DOHH2 (cell line): ENCODE measurements around the gene PODXL2.

ENCODE experiments used
- CTCF ChIP-seq: fragments of 200-600 bp; sonication (generic); IDR thresholded peaks from one replicate; pipeline ENCODE4 v1.5.1; 2014; ENCODE audit warnings: antibody characterized with exemption, mild to moderate bottlenecking, low read depth, low read length; ENCODE audit not compliant: poor library complexity, severe bottlenecking
- EZH2phosphoT487 ChIP-seq: fragments of 200-600 bp; sonication (generic); IDR thresholded peaks from 2 replicates; pipeline ENCODE4 v1.6.1; 2017; ENCODE audit warnings: borderline replicate concordance, mild to moderate bottlenecking, antibody characterized with exemption, low read length, moderate library complexity, mixed read lengths

- TF ChIP-seq CTCF (no peak), EZH2phosphoT487 (no peak)
Measured at GRCh38 chr3:127676456-127676855, 47.5 kb downstream of the PODXL2 start.
